HepG2 (cell line): ENCODE measurements around the gene NOTUM. TPM values are rescaled to one million over a fixed set of nuclear protein-coding genes. Genes with fewer than 3 reads are reported as not detected.

ENCODE experiments used
- ARNT ChIP-seq: fragments of 450-650 bp; IDR thresholded peaks from 2 replicates; pipeline ENCODE4 v1.6.1; 2017
- HNF4G ChIP-seq, 2 experiments: sonication (generic) in 1 of 2; formaldehyde crosslinking in 1 of 2; IDR thresholded peaks; 2 replicates each; pipeline versions ENCODE4 v1.4.0 to v1.6.1; 2011 to 2020; ENCODE audit warnings: borderline replicate concordance in 2 of 2, low read depth in 2 of 2, mild to moderate bottlenecking in 2 of 2, low read length in 1 of 2, missing genetic modification reagents in 1 of 2, moderate library complexity in 1 of 2
- MIXL1 ChIP-seq: IDR thresholded peaks from 2 replicates; pipeline ENCODE4 v1.6.1; 2016
- MLLT10 ChIP-seq: sonication (generic); formaldehyde crosslinking; IDR thresholded peaks from 2 replicates; pipeline ENCODE4 v1.4.0; 2020; ENCODE audit warnings: missing genetic modification reagents
- REL ChIP-seq: sonication (generic); formaldehyde crosslinking; conservative IDR thresholded peaks from 2 replicates; pipeline ENCODE4 v1.8.0; 2022; ENCODE audit warnings: mild to moderate bottlenecking, missing genetic modification reagents, moderate library complexity
- SMAD1 ChIP-seq: sonication (generic); formaldehyde crosslinking; IDR thresholded peaks from 2 replicates; pipeline ENCODE4 v1.4.0; 2020; ENCODE audit warnings: missing genetic modification reagents, low read depth, mild to moderate bottlenecking, borderline replicate concordance
- XRCC5 ChIP-seq: fragments of 200-400 bp; formaldehyde crosslinking; optimal IDR thresholded peaks from 2 replicates; pipeline ENCODE3; 2017; ENCODE audit warnings: mild to moderate bottlenecking, low read length
- ZNF281 ChIP-seq: sonication (generic); formaldehyde crosslinking; IDR thresholded peaks from 2 replicates; pipeline ENCODE4 v1.4.0; 2020; ENCODE audit warnings: missing genetic modification reagents, borderline replicate concordance
- ZNF781 ChIP-seq: sonication (generic); formaldehyde crosslinking; IDR thresholded peaks from 2 replicates; pipeline ENCODE4 v1.5.1; 2020; ENCODE audit warnings: borderline replicate concordance, mild to moderate bottlenecking, missing genetic modification reagents; ENCODE audit errors: not compliant biosample characterization
- polyA plus RNA-seq, 8 experiments: library from polyadenylated mRNA; depleted of rRNA in 3 of 8; stranded (reverse) in 7 of 8; unstranded in 1 of 8; fragments of >200 nt; fragmentation: Illumina TruSeq in 4 of 8; extraction: Trizol in 4 of 8; gene quantifications; 2 replicates each; pipeline versions ENCODE4 v1.2.1 to v1.2.3, GENCODE V29; 2011 to 2016; ENCODE audit warnings: low read depth in 4 of 8, missing spikeins in 1 of 8, mixed read lengths in 1 of 8; ENCODE audit not compliant: insufficient read depth in 1 of 8
- total RNA-seq, 5 experiments: library from RNA; depleted of rRNA; stranded (reverse); fragments of >200 nt; fragmentation: Illumina TruSeq; extraction: Trizol; gene quantifications; 2 replicates each; pipeline ENCODE4 v1.2.3, GENCODE V29; 2016; ENCODE audit warnings: low read depth in 1 of 5
- TF ChIP-seq, protein P1 (sequence below): sonication (generic); formaldehyde crosslinking; IDR thresholded peaks from 2 replicates; pipeline ENCODE4 v1.4.0; 2020; ENCODE audit warnings: mild to moderate bottlenecking, missing genetic modification reagents
- TF ChIP-seq, protein P2 (sequence below): sonication (generic); formaldehyde crosslinking; IDR thresholded peaks from 2 replicates; pipeline ENCODE4 v1.8.0; 2022; ENCODE audit warnings: mild to moderate bottlenecking, missing genetic modification reagents, borderline replicate concordance
- TF ChIP-seq, protein P3 (sequence below): sonication (generic); formaldehyde crosslinking; IDR thresholded peaks from 2 replicates; pipeline ENCODE4 v1.4.0; 2020; ENCODE audit warnings: low read depth, mild to moderate bottlenecking, missing genetic modification reagents

NOTUM gene
- total and polyA plus RNA-seq, 2 of the 13 experiments (the other 11 are each of a cell fraction or from before 2014, with no cell fraction given): 150 to 160 TPM

DNA sequence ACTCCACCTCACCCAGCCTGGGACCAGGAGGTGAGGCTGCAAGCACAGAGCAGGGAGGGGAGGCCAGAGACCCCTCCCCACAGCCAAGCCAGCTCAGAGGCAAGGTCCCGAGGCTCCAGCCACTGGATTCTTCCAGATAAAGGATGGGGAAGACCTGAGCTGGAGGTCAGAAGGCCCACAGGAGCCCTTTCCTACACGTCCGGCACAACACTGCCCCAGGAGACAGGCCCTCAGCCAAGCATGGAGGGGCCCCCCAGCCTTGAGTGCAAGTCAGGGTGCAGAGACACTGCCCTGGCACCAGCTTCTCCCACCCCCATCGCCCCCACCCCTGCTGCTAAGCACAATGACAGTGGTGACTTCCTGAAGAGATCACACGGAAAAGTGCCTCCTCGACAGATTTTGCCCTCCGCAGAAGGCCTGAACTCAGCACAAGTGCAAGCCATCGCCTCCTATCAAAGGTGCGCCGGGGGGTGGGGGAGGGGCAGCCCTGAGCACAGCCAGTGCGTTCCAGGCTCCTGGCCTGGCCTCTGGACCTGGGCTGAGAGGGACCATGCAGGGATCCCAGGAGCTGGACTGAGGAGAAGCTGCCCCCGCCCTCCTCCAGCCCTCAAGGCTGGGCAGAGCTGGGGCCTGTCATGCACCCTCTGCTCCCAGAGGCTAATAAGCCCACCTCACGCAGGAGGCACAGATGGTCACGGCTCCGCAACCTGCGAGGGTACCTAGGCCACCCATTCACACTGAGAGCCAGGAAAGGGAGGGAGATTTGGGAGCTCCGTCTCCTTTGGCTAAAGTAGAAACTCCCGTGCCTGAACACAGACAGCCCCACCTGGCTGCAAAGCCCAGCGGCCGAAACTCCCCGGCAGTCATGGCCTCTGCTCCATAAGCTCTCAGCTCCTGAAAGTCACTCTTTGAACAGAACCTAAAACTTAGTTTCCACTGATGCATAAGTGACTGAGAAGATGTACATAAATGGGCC lies 36.1 kb downstream of the NOTUM start (continued):
- TF ChIP-seq XRCC5 (peak; percentile 77), SMAD1 (peak; percentile 24; the same call in 1 of the 2 replicates), ZNF281 (CRISPR knock-in tag) (peak; percentile 98), ZNF781 (CRISPR knock-in tag) (no peak), MLLT10 (no peak), REL (CRISPR knock-in tag) (no peak), ARNT (no peak), MIXL1 (CRISPR knock-in tag) (no peak), HNF4G (IDR thresholded peaks at IDR 0.05; ENCODE audit: borderline replicate concordance, low read depth, low read length) (0 out of 2 replicates have a peak, but pooled peaks have one; percentile 49), HNF4G (CRISPR knock-in tag; IDR thresholded peaks at IDR 0.05; ENCODE audit: borderline replicate concordance, low read depth) (no peak)
- TF ChIP-seq, protein P1, sequence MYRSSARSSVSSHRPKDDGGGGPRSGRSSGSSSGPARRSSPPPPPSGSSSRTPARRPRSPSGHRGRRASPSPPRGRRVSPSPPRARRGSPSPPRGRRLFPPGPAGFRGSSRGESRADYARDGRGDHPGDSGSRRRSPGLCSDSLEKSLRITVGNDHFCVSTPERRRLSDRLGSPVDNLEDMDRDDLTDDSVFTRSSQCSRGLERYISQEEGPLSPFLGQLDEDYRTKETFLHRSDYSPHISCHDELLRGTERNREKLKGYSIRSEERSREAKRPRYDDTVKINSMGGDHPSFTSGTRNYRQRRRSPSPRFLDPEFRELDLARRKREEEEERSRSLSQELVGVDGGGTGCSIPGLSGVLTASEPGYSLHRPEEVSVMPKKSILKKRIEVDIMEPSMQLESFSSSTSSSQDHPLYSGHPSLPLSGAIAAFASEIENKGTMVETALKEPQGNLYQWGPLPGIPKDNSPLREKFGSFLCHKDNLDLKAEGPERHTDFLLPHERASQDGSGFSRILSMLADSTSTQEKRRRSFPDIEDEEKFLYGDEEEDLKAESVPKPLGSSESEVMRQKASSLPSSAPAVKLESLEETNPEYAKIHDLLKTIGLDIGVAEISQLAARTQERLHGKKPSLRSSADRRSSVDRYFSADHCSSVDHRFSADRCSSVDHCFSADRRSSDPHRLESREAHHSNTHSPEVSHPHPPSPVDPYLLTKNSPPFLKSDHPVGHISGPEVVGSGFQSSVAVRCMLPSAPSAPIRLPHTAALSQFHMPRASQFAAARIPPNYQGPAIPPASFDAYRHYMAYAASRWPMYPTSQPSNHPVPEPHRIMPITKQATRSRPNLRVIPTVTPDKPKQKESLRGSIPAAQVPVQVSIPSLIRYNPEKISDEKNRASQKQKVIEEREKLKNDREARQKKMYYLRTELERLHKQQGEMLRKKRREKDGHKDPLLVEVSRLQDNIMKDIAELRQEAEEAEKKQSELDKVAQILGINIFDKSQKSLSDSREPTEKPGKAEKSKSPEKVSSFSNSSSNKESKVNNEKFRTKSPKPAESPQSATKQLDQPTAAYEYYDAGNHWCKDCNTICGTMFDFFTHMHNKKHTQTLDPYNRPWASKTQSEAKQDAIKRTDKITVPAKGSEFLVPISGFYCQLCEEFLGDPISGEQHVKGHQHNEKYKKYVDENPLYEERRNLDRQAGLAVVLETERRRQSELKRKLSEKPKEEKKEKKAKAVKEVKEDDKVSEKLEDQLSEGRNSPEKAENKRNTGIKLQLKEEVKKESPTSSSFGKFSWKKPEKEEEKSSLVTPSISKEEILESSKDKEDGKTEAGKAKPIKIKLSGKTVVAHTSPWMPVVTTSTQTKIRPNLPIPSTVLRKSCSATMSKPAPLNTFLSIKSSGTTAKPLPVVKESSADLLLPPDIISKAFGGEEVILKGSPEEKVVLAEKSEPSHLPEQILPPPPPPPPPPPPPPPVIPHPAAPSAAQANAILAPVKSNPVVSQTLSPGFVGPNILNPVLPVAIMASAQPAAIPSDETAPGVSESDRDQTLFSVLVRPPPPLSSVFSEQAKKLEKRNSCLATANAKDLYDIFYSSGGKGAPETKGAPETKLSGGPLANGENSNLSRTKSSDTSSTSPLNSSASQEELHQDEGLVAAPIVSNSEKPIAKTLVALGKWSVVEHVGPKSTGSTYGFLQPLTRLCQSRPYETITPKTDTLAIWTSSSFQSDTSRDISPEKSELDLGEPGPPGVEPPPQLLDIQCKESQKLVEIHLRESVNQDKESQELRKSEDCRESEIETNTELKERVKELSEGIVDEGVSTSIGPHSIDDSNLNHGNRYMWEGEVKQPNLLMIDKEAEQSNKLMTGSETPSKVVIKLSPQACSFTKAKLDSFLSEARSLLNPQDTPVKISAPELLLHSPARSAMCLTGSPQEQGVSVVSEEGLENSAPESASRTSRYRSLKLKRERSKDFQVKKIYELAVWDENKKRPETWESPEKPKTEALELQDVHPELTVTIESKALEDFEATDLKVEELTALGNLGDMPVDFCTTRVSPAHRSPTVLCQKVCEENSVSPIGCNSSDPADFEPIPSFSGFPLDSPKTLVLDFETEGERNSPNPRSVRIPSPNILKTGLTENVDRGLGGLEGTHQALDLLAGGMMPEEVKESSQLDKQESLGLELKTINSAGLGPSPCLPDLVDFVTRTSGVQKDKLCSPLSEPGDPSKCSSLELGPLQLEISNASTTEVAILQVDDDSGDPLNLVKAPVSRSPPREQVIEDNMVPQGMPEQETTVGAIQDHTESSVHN (CRISPR knock-in tag): no peak
- TF ChIP-seq, protein P2, sequence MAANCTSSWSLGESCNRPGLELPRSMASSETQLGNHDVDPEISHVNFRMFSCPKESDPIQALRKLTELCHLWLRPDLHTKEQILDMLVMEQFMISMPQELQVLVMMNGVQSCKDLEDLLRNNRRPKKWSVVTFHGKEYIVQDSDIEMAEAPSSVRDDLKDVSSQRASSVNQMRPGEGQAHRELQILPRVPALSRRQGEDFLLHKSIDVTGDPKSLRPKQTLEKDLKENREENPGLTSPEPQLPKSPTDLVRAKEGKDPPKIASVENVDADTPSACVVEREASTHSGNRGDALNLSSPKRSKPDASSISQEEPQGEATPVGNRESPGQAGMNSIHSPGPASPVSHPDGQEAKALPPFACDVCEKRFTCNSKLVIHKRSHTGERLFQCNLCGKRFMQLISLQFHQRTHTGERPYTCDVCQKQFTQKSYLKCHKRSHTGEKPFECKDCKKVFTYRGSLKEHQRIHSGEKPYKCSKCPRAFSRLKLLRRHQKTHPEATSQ (CRISPR knock-in tag): no peak
- TF ChIP-seq, protein P3, sequence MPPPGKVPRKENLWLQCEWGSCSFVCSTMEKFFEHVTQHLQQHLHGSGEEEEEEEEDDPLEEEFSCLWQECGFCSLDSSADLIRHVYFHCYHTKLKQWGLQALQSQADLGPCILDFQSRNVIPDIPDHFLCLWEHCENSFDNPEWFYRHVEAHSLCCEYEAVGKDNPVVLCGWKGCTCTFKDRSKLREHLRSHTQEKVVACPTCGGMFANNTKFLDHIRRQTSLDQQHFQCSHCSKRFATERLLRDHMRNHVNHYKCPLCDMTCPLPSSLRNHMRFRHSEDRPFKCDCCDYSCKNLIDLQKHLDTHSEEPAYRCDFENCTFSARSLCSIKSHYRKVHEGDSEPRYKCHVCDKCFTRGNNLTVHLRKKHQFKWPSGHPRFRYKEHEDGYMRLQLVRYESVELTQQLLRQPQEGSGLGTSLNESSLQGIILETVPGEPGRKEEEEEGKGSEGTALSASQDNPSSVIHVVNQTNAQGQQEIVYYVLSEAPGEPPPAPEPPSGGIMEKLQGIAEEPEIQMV (CRISPR knock-in tag): 0 out of 2 replicates have a peak, but pooled peaks have one; percentile 31
